ENCODE results near the gene CSK. TPM values are rescaled to one million over a fixed set of nuclear protein-coding genes. Genes with fewer than 3 reads are reported as not detected.
A peak's percentile ranks its signal among the peaks of the same experiment; 100 is the strongest.

The CSK gene
- total and polyA plus RNA-seq, 2 donors (not counting 1 experiment from before 2014, with no cell fraction given), result 325 to 651 TPM

GRCh38 chr15:74841891-74842373 lies 60.1 kb downstream of the CSK start:
- H3K27ac ChIP-seq (ENCODE audit: low read length in 2 of 2), result no peak overlapping the region

More at GRCh38 chr15:74841891-74842373, 60.1 kb downstream of the CSK start:
- no peaks in the 10 kb centered on the region for H3K9me3 Mint-ChIP-seq (ENCODE audit: insufficient read depth)
- peak overlapping the region in 1 of 5 experiments; percentile 72 for H3K4me3 ChIP-seq (ENCODE audit: control extremely low read depth in 1 of 5, extremely low read depth in 1 of 5, insufficient read depth in 1 of 5, low read depth in 2 of 5, low read length in 4 of 5)
- no peaks in the 10 kb centered on the region for H3K27me3 Mint-ChIP-seq
- DNase-seq (no peak), ATAC-seq (ENCODE audit: low read depth) (no peak)
- POLR2A ChIA-PET, result interaction anchor here (0.6 to 1.8 kb wide), 3 partner anchors 28 to 301 kb away, joined by 3 to 4 read pairs (median 4); no protein-coding TSS in a partner anchor
- TF ChIP-seq EZH2 (IDR thresholded peaks at IDR 0.05; ENCODE audit: borderline replicate concordance, insufficient read depth, low read depth, low read length, poor library complexity, severe bottlenecking), result no peak
- TF ChIP-seq CTCF (IDR thresholded peaks at IDR 0.05), result no peak
- peaks cover 0 to 14% of the 10 kb centered on the region in 2 experiments for H3K36me3 ChIP-seq (replicated peaks in 1 of 2; ENCODE audit: control extremely low read depth in 1 of 2, control insufficient read depth in 1 of 2, extremely low read depth in 1 of 2, insufficient read depth in 2 of 2, low read length in 1 of 2)
- H3K4me3 Mint-ChIP-seq, result peak overlapping the region; percentile 91
- H3K4me2 ChIP-seq (replicated peaks; ENCODE audit: low read depth, low read length, poor library complexity, severe bottlenecking), result peak overlapping the region; percentile 88
- H4K20me1 ChIP-seq (ENCODE audit: control insufficient read depth, insufficient read depth, low read length, poor library complexity, severe bottlenecking), result no peaks in the 10 kb centered on the region
- peaks cover 7% of the 10 kb centered on the region for H3K79me2 ChIP-seq (ENCODE audit: control insufficient read depth, insufficient read depth, low read length)
- no peak overlapping the region for H2AFZ ChIP-seq (ENCODE audit: insufficient read depth, low read depth, low read length, poor library complexity, severe bottlenecking)
- 92% methylated on average over 13 of the region's 14 CpGs for WGBS (ENCODE audit: insufficient coverage)
- peaks cover 26 to 40% of the 10 kb centered on the region in 2 donors for H3K4me1 ChIP-seq (ENCODE audit: control insufficient read depth in 2 of 2, insufficient read depth in 2 of 2, low read length in 2 of 2)
- CTCF ChIA-PET, result interaction anchor here (0.7 to 10.2 kb wide), 13 partner anchors 16 to 225 kb away, joined by 3 to 98 read pairs (median 5); partner anchors contain the start of gene SCAMP2
- H3K27ac Mint-ChIP-seq, result peak overlapping the region; percentile 34
- H3K4me1 Mint-ChIP-seq, result peaks cover 39% of the 10 kb centered on the region
- no peaks in the 10 kb centered on the region for H3K27me3 ChIP-seq (replicated peaks in 1 of 4; ENCODE audit: control extremely low read depth in 1 of 4, control insufficient read depth in 3 of 4, insufficient read depth in 4 of 4, low read length in 3 of 4)
- H3K9ac ChIP-seq (ENCODE audit: low read length), result peak overlapping the region; percentile 80
- intact Hi-C loops (cut with micrococcal nuclease), result loop anchor here (2.0 to 5.0 kb wide), 2 partner anchors 41 to 55 kb away; no protein-coding TSS in a partner anchor
- H3K9me3 ChIP-seq (ENCODE audit: control extremely low read depth in 1 of 3, control insufficient read depth in 2 of 3, insufficient read depth in 1 of 3, low read length in 2 of 3), result no peaks in the 10 kb centered on the region

Measured in B cell (primary cell).